Measurements from ENCODE around the gene MAP3K4.

DNA sequence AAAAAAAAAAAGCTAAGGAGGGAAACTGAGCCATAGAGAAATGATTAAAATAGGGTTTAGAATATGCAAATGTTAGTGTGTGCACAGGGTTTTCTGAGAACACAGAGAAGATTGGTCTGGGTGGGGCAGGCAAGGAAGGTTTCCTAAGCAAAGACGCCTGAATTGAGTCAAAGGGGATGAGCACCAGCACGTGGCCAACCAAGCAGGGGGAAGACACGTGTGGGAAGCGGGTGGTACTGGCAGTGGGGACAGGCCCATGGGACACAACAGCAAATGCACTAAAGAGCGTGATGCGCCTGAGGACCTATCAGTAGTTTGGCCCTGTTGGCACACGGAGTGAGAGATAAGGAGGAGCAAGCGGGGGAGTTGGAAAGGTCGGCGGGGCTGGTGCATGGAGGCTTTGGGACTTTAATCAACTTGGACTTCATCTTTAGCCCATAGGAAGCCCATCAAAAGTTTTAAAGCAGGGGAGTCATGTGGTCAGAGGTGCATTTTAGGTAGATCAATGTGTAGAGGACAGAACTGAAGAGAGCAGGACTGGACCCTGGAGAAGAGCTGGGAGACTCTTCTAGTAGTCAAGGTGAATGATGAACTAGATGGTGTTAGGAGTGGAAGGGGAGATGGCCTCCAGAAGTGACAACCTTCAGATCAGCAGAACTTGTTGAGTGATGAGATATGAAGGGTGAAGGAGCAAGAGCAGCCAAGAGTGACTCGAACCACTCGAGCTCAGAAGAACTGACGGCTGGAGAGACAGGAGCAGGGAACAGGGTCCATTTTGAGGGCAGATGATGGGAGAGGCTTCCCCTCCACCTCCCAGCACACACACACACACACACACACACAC is 40.2 kb upstream of the MAP3K4 start:
- TF ChIP-seq, protein P1, sequence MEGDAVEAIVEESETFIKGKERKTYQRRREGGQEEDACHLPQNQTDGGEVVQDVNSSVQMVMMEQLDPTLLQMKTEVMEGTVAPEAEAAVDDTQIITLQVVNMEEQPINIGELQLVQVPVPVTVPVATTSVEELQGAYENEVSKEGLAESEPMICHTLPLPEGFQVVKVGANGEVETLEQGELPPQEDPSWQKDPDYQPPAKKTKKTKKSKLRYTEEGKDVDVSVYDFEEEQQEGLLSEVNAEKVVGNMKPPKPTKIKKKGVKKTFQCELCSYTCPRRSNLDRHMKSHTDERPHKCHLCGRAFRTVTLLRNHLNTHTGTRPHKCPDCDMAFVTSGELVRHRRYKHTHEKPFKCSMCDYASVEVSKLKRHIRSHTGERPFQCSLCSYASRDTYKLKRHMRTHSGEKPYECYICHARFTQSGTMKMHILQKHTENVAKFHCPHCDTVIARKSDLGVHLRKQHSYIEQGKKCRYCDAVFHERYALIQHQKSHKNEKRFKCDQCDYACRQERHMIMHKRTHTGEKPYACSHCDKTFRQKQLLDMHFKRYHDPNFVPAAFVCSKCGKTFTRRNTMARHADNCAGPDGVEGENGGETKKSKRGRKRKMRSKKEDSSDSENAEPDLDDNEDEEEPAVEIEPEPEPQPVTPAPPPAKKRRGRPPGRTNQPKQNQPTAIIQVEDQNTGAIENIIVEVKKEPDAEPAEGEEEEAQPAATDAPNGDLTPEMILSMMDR (IDR thresholded peaks at IDR 0.05), result no peak
- TF ChIP-seq POLR2AphosphoS5 (IDR thresholded peaks at IDR 0.05) (no peak), POLR2A (IDR thresholded peaks at IDR 0.05) (no peak), EP300 (IDR thresholded peaks at IDR 0.05) (no peak)
